ENCODE measurements around the gene ZFP3.
"Not testable (repeated sequence)": the region's sequence is repeated elsewhere in the genome, so short reads cannot be mapped to it uniquely, and the experiment has no call there.

DNA sequence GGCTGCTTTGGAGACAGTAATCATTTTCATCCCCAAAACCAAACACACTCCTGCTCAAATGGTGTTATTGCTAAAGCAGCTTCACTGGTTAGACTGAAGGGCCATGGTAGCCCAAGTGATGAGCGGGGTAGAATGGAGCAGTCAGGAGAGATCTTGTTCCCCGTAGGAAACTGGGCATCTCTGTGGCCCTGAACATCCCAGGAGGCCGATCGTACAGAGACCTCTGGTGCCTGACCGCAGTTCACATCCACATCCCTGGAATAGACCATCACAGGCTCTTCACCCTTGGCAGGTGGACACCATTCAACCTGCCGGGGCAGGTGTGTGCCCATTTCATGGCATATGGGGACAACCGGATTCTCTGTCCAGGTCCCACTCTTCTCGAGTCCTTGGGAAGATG lies 51.5 kb downstream of the ZFP3 start:
- not testable (repeated sequence) for TF ChIP-seq CTCF, POLR2AphosphoS5 (IDR thresholded peaks at IDR 0.05)
